AG09319 (cell line): ENCODE data around the gene KCNH8.
"Not testable (repeated sequence)": the region's sequence is repeated elsewhere in the genome, so short reads cannot be mapped to it uniquely, and the experiment has no call there.

Experiments
- DNase-seq: peaks from one replicate; pipeline ENCODE4 v3.0.0-alpha.2; 2010; ENCODE audit warnings: low read depth; ENCODE audit errors: extremely low read depth
- TF ChIP-seq, protein P1 (sequence below): IDR thresholded peaks from 2 replicates; pipeline ENCODE4 v1.5.1; 2011; ENCODE audit warnings: low read depth, mild to moderate bottlenecking, inconsistent platforms, low read length, moderate library complexity

Gene KCNH8

DNA sequence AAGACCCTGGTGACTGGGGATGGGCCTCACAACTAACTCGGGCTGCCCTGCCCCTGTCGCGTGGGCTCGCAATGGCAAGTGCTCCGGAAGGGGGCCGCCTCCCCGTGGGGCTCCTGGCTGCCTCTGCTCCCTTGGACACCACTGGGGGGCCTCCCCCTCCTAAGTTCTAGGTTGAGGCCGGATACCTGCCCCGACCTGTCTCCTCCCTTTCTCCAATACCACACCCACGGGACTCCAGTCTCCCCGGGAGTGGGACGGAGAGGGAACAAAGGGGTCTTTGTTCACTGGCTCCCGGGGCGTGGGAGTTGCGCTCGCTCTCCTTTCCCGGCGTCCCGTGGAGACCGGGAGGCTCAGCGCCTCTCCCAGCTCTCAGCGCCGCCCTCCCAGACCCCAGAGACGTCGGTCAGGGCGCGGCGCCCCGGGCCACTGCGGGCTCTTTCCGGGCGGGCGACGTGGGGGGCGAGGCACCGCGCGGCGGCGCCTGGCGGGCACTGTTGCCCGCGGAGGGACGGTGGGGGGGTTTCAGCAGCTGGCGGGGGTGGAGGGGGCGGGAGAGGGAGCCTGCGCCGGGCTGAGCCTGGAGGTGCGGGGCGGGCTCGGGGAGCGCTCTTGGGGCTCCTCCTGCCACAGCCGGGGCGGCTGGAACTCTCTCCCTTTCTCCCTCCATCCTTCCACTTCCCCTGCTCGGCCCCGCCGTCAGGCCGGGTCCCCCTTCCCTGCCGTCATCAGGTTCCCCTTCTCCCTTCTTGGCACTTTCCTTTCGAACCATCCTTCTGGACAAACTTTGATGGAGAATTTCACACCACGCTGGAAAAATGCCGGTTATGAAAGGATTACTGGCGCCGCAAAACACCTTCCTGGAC lies at the start of gene KCNH8:
Gene KCNH8 (plus strand): TSS at position 606 of the 863 bp plus-strand sequence. CDS start 210 bp downstream, at position 816.
- no peak for DNase-seq
- TF ChIP-seq, protein P1, sequence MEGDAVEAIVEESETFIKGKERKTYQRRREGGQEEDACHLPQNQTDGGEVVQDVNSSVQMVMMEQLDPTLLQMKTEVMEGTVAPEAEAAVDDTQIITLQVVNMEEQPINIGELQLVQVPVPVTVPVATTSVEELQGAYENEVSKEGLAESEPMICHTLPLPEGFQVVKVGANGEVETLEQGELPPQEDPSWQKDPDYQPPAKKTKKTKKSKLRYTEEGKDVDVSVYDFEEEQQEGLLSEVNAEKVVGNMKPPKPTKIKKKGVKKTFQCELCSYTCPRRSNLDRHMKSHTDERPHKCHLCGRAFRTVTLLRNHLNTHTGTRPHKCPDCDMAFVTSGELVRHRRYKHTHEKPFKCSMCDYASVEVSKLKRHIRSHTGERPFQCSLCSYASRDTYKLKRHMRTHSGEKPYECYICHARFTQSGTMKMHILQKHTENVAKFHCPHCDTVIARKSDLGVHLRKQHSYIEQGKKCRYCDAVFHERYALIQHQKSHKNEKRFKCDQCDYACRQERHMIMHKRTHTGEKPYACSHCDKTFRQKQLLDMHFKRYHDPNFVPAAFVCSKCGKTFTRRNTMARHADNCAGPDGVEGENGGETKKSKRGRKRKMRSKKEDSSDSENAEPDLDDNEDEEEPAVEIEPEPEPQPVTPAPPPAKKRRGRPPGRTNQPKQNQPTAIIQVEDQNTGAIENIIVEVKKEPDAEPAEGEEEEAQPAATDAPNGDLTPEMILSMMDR, result no peak

DNA sequence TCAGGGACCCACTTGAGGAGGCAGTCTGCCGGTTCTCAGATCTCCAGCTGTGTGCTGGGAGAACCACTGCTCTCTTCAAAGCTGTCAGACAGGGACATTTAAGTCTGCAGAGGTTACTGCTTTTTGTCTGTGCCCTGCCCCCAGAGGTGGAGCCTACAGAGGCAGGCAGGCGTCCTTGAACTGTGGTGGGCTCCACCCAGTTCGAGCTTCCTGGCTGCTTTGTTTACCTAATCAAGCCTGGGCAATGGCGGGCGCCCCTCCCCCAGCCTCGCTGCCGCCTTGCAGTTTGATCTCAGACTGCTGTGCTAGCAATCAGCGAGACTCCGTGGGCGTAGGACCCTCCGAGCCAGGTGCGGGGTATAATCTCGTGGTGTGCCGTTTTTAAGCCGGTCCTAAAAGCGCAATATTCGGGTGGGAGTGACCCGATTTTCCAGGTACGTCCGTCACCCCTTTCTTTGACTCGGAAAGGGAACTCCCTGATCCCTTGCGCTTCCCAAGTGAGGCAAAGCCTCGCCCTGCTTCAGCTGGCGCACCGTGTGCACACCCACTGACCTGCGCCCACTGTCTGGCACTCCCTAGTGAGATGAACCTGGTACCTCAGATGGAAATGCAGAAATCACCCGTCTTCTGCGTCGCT lies 45.5 kb upstream of the KCNH8 start:
- DNase-seq, result not testable (repeated sequence)

DNA sequence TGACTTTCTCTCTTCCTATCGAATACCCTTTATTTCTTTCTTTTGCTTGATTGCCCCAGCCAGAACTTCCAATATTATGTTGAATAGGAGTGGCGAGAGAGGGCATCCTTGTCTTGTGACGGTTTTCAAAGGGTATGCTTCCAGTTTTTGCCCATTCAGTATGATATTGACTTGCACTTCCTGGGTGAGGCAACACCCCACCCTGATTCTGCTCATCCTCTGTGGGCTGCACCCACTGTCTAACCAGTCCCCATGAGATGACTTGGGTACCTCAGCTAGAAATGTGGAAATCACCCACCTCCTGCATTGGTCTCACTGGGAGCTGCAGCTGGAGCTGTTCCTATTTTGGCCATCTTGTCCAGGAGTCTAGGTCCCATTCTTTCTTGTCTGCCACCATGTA lies 44.8 kb upstream of the KCNH8 start:
- DNase-seq, result no peak
- TF ChIP-seq, protein P1, result no peak

DNA sequence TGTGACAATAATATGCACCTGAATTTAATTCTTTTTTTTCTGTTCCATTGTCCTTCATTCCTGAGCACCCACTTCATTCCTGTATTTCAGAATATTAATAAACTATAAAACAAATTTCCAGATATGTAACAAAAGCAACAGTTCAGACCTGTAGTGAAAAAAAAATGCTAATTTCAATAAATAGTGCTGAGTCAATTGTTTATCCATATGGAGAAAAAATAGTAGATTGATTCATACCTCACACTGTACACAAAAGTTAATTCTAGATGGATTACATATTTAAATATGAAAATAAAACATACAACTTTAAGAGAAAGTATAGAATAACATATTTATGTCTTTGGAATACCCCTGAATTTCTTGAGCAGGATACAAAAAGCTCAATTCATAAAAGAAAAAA lies 43.9 kb upstream of the KCNH8 start:
- DNase-seq, result no peak
- TF ChIP-seq, protein P1, result no peak

DNA sequence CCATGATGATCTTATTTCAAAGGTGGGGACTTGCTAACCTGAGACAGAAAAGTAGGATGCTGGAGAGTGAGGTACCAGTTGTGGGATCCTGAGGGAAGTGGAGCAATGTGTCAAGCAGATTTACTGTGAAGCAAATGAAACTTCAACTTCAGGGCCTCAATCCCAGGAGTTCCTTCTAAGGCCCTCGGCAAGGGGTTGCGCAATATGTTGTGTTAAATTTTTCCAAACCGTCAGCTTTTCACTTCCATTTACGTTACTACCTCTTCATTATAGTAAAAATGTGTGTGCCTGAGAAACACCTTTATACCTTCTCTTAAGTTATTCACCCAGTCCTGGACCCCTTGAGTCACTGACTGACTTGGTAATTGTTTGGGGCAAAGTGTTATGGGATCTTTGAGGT lies 42.5 kb upstream of the KCNH8 start:
- no peak for DNase-seq
- TF ChIP-seq, protein P1, result no peak

DNA sequence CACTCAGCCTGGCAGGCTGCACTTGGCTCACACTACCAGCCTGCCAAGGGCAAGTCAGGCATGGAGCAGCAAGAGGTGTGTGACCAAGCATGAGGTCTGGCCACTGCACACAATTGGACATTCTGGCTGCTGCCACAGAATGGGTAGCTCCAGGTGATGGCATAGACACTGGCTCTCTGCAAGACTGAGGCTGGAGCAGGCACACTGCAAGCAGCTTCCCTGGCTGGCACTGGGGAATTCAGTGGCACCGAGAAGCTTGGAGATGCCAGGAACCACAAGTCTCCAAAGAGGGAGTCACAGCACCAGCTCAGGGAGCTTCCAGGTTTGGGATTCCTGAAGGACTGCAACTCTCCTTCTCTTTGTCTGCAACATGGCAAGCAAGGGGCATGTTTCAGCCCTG lies 42.0 kb upstream of the KCNH8 start:
- no peak for DNase-seq
- TF ChIP-seq, protein P1, result no peak

DNA sequence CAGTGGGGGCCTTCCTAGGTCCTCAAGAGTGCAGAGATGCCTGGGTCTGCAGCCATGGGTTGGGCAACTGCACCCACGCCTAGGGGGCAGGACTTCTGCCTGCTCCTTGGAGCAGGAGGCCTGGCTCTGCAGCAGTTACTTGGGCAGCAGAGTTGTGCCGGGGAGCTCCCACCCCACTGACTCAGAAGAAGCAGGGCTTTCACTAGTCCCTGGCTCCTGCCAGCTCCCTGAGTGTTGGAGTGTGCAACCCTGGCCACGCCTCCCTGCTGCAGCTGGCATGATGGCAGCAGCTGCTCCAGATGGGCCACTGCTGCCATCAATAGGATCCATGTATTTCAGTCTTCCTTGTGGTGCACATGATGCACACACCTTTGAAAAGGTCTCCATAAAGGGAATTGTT lies 40.6 kb upstream of the KCNH8 start:
- TF ChIP-seq, protein P1, result no peak
- DNase-seq, result no peak
